GM18505 (cell line): ENCODE results near the gene OR6B1.
"Not testable (repeated sequence)": the region's sequence is repeated elsewhere in the genome, so short reads cannot be mapped to it uniquely, and the experiment has no call there.

ENCODE experiments used
- ATAC-seq: cut with Tn5 transposase; IDR thresholded peaks from one replicate; pipeline ENCODE4 v1.9.1; 2021; ENCODE audit not compliant: unreplicated experiment
- POLR2A ChIP-seq: IDR thresholded peaks from 4 replicates; pipeline ENCODE4 v1.6.1; 2011; ENCODE audit warnings: borderline replicate concordance; ENCODE audit not compliant: insufficient read depth, insufficient read length; ENCODE audit errors: extremely low read depth

Gene OR6B1

GRCh38 chr7:143980746-143981510, 19.2 kb upstream of the OR6B1 start:
- no peak for ATAC-seq
- no peak for TF ChIP-seq POLR2A

DNA sequence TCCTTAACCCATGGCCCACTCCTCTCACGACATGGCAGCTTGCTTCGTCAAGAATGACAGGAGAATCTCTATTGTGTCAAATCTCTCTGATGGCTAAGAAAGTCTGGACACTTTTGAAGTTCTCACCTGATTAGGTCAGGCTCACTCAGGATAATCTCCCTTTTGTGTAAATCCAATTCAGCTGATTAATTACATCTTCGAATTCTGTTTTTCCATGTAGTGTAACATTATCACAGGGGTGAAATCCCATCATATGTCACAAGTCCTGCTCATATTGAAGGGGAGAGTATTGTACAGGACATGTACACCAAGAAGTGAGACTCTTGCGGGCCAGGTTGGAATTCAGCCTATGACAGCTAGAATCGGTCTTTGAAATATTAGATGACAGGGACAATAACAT, 16.2 kb upstream of the OR6B1 start:
- TF ChIP-seq POLR2A: no peak
- ATAC-seq: no peak

DNA sequence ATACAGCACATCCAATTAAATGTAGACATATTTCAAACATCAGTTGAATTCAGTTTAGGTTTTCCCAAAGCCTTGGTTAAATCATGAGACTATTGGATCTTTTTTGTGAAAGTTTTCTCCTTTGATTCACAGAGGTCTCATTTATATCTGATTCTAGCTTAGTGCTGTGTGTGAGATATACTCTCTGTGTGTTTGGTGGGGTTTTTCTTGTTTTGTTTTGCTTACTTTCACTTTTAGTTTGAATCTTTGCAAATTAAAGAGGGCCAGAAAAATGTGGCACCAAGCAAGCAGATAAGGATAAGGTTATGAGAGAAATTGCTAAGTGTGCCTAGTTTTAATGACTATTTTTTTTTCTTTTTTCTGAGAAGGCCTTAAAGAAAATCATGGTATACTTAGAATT, 12.6 kb upstream of the OR6B1 start:
- ATAC-seq: peak; percentile 81

DNA sequence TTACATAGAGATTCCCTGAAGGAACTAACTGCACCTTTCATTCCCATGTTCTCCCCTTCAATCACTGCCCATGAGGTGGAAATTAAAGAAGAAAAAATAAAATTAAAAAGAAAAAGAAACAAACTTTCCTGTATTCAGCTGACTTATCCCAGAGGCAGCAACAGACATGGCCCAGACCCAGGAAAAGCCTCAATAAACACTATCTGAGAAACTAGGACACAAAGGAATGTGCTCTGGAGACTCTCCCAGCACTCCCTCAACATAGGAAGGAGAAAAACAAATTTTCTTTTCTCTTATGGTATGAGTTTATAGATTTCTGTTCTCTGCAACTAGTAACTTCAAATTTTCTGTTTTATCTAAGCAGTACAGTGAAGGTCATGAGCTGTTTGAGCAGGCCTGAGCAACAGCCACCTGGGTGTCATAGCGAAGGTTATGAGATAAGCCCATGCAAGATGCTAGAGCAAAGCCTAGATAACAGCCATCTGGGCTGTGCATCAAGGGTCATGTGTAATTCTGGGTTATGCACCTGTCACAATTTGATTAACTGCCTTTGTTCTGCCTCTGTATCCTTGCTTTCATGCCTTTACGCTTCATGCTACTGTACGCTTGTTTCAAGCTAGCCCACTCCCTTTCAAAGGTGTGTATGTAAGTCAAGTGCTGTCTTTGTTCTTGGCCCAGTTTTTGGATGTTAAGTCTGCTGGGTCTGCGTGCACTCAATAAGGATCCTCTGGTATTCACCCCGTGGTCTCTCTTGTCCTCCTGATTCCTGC, 11.0 kb upstream of the OR6B1 start:
- ATAC-seq: no peak
- no peak for TF ChIP-seq POLR2A

More for the DNA sequence above, 12.6 kb upstream of the OR6B1 start:
- no peak for TF ChIP-seq POLR2A

GRCh38 chr7:143992670-143993069, 7.5 kb upstream of the OR6B1 start:
- no peak for TF ChIP-seq POLR2A
- ATAC-seq: no peak

- ATAC-seq: no peak
These were observed 6.2 kb upstream of the OR6B1 start for GRCh38 chr7:143993924-143994323.

DNA sequence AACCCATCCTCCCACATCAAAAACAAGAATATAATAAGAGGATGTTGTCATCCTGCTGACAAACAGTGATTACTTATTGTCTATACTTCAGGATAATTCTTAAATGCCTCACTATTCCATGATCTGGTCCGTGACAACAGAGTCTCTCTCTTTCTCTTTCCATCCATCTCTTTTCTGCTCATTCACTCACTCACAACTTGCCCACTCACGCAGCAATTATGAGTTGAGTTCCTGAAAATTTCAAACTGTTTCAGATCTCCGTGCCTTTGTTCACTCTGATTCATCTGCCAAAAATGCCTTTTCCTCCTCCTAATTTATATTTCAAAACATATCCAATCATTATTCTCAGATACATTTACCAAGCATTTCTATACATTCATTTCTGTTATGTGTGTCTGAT, 1.4 kb downstream of the OR6B1 start:
- ATAC-seq: no peak
- no peak for TF ChIP-seq POLR2A

More at GRCh38 chr7:143993924-143994323, 6.2 kb upstream of the OR6B1 start:
- TF ChIP-seq POLR2A: no peak

DNA sequence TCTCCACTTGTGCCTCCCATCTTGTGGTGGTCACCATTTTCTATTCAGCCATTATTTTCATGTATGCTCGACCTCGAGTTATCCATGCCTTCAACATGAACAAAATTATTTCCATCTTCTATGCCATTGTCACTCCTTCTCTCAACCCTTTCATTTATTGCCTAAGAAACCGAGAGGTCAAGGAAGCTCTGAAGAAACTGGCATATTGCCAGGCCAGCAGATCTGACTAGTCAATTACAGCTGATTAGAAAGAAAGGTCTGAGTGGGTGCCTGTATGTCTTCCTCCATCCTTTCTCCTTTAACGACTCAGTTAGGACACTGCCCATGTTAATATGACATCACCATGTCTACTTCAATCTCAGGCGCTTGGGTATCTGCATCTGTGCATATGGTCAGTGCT, 4.6 kb downstream of the OR6B1 start:
- ATAC-seq: no peak
- no peak for TF ChIP-seq POLR2A

- ATAC-seq: no peak
These were observed 6.0 kb downstream of the OR6B1 start for GRCh38 chr7:144006029-144006691.

DNA sequence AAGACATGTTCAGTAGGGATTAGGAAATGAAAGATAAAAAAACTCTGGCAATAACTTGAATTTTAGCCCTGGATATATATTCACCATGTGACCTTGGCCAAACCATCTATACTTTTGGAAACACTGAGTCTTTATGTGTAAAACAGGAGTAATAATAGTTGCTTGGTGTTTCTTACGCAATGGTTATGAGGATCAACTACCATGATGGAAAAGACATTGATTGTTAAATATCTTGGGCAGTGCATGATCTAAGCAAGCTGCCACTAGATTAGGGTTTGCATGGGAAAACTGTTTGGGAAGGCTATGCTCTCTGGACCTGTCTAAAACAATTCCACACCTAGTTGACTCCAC, 6.5 kb downstream of the OR6B1 start:
- no peak for ATAC-seq
- TF ChIP-seq POLR2A: no peak

More at GRCh38 chr7:144006029-144006691, 6.0 kb downstream of the OR6B1 start:
- no peak for TF ChIP-seq POLR2A

- TF ChIP-seq POLR2A: no peak
- ATAC-seq: no peak
These were observed 9.2 kb downstream of the OR6B1 start for GRCh38 chr7:144009361-144009760.

GRCh38 chr7:144010061-144010460, 9.9 kb downstream of the OR6B1 start:
- ATAC-seq: not testable (repeated sequence)

GRCh38 chr7:144010821-144011220, 10.7 kb downstream of the OR6B1 start:
- not testable (repeated sequence) for ATAC-seq
